NCI-H2029 treated with DMSO at 0.1 percent for 48 hours (cell line): ENCODE results near the gene MAN2C1.
"Not testable (repeated sequence)": the region's sequence is repeated elsewhere in the genome, so short reads cannot be mapped to it uniquely, and the experiment has no call there.

Source experiments
- DNase-seq: peaks from one replicate; lab custom pipeline; 2025; lab: John Stamatoyannopoulos, UW

Gene MAN2C1

GRCh38 chr15:75343953-75344352, 24.5 kb downstream of the MAN2C1 start:
- DNase-seq = peak; percentile 28

GRCh38 chr15:75342221-75342620, 26.2 kb downstream of the MAN2C1 start:
- no peak for DNase-seq

DNA sequence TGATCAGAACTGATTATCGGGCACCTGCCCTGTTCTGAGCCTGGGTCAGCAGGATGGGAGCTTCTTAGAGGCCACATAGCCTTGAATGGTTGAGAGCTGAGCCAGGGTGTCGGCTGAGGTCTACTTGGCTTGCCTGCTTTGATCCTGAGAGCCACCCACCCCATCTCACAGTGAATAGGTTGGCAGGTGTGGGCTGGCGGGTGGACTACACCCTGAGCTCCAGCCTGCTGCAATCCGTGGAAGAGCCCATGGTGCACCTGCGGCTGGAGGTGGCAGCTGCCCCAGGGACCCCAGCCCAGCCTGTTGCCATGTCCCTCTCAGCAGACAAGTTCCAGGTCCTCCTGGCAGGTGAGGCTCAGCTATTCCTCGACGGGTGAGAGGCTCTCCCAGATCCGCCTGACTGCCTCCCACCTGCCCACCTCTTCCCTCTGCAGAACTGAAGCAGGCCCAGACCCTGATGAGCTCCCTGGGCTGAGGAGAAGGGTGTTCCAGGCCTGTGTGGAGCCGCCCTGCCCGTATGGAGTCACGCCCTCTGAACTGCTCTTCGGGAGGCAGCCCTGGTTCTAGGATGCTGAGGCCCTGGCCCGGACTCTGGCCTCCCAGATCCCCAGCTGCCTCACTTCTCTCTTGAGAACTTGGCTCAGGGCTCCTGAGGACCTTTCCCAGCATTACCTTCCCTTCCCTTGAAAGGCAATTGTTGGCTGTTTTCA, 28.7 kb downstream of the MAN2C1 start:
- no peak for DNase-seq

GRCh38 chr15:75338661-75339240, 29.7 kb downstream of the MAN2C1 start:
- no peak for DNase-seq

GRCh38 chr15:75335705-75336355, 32.6 kb downstream of the MAN2C1 start, which contains the start of gene COMMD4:
COMMD4 (plus strand) TSS chr15:75336063; CDS start chr15:75336090, 27 bp downstream.
- peak; percentile 36 for DNase-seq

- no peak for DNase-seq
These were observed 33.1 kb downstream of the MAN2C1 start for GRCh38 chr15:75335313-75335704.

- not testable (repeated sequence) for DNase-seq
These were observed 34.6 kb downstream of the MAN2C1 start for GRCh38 chr15:75333654-75334419.

GRCh38 chr15:75332093-75332492, 36.3 kb downstream of the MAN2C1 start:
- DNase-seq = not testable (repeated sequence)

GRCh38 chr15:75329571-75329970, 38.8 kb downstream of the MAN2C1 start:
- no peak for DNase-seq

GRCh38 chr15:75328493-75329314, 39.7 kb downstream of the MAN2C1 start:
- no peak for DNase-seq

DNA sequence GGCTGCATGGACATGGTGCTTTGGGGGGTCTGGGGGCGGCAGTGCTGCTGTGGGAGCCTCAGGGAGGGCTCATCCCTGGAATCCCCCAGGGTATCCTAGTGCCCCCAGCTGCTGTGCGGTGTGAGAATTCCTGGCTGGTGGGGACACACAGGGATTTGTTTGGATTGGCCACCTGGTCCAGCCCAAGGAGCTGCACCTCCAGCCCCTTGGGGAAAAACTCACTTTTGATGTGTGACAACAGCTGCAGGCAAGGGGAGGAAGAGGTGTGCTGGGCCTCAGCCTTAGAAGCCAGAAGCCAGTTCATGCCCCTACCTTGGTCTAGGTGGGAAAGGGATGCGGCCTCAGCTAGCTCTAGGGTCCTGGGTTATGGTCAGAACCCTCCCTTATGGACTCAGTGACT, 40.9 kb downstream of the MAN2C1 start:
- no peak for DNase-seq

- DNase-seq = no peak
These were observed 41.4 kb downstream of the MAN2C1 start for GRCh38 chr15:75327005-75327404.

DNA sequence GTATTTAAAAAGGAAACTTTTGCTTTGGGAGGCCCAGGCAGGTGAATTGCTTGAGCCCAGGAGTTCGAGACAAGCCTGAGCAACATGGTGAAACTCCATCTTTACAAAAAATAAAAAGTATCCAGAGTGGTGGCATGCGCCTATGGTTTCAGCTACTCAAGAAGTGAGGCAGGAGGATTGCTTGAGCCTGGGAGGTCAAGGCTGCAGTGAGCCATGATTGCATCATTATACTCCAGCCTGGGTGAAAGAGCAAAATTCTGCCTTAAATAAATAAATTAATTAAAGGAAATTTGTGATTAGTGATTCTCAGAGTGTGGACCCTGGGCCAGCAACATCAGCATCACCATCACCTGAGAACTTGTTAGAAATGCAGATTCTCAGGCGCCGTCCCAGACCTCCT, 42.5 kb downstream of the MAN2C1 start:
- no peak for DNase-seq

GRCh38 chr15:75321711-75322110, 46.7 kb downstream of the MAN2C1 start:
- DNase-seq = no peak

GRCh38 chr15:75319231-75319897, 49.0 kb downstream of the MAN2C1 start:
- DNase-seq = not testable (repeated sequence)

DNA sequence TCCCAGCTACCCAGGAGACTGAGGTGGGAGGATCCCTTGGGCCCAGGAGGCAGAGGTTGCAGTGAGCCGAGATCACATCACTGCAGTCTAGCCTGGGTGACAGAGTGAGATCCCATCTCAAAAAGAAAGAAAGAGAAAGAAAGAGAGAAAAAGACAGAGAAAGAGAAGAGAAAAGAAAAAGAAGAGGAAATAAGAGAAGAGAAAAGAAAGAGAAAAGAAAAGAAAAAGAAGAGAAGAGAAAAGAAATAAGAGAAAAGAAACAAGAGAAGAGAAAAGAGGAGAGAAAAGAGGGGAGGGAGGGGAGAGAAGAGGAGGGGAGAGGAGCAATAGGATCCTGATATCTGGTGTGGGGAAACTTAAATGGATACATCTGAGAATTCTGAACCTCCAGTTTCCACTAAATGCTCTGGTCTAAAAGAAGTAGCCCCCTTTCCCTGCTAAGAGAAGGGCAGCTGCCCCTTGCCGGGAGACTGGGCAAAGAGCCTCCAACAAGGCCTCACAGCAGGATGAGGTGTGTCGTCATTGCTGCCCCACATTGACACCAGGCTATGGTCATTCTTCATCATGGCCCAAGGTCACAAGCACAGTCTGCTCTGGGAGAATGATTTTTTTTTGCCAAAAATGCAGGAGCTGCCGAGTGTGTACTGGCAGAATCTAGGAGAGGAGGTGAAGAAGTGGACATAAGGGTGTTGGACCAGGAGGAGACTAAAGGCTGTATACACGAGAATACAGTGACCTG, 53.7 kb downstream of the MAN2C1 start:
- DNase-seq = no peak

- no peak for DNase-seq
These were observed 55.1 kb downstream of the MAN2C1 start for GRCh38 chr15:75313116-75313845.

- DNase-seq = not testable (repeated sequence)
These were observed 55.9 kb downstream of the MAN2C1 start for GRCh38 chr15:75312548-75312947.

GRCh38 chr15:75309711-75310110, 58.7 kb downstream of the MAN2C1 start:
- DNase-seq = no peak
